ENCODE data around the gene FUCA1.
A peak's percentile ranks its signal among the peaks of the same experiment; 100 is the strongest.

FUCA1 gene

DNA sequence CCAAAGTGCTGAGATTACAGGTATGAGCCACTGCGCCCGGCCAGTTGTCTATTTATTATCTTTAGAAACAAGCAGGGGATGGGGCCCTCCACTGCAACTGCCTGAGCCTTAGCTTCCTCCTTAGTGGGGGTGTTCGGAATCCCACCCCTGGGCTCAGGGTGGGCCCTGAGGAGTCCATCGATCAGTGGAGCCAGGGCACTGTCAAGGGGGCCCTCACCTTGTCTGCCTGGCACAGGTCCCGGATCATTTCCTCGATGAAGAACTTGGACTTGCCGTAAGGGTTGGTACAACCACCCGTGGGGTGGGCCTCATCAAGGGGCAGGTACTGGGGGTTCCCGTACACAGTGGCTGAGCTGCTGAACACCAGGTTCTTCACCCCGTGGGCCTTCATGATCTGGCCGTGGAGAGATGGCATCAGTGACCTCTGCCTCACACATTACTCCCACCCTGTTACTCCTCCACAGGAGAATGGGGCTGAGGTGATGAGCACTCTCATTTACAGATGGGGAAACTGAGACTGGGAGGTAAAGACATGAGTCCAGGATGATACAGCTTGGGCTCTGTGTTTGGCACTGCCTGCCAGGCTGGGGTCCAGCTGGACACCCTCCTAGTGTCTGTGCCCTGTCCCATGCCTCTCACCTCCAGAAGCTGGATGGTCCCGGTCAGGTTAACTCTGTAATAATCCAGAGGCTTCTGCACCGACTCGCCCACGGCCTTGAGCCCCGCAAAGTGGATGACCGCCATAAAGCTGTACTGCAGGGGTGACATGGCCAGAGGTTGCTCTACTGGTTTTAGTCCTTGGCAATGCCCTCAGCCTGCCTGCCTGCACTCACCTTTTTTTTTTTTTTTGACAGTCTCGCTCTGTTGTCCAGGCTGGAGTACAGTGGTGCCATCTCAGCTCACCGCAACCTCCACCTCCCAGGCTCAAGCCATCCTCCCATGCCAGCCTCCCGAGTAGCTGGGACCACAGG, 70.3 kb downstream of the FUCA1 start:
- Mint-ChIP-seq H3K9me3 (no peaks in the 10 kb centered on the region), H3K4me1 (ENCODE audit: low read depth) (peaks cover 28% of the 10 kb centered on the region), H3K36me3 (ENCODE audit: low read depth) (peaks cover 70% of the 10 kb centered on the region), H3K27ac (peak overlapping the region; percentile 70), H3K27me3 (no peaks in the 10 kb centered on the region), H3K4me3 (no peak overlapping the region)
- no peak for DNase-seq

DNA sequence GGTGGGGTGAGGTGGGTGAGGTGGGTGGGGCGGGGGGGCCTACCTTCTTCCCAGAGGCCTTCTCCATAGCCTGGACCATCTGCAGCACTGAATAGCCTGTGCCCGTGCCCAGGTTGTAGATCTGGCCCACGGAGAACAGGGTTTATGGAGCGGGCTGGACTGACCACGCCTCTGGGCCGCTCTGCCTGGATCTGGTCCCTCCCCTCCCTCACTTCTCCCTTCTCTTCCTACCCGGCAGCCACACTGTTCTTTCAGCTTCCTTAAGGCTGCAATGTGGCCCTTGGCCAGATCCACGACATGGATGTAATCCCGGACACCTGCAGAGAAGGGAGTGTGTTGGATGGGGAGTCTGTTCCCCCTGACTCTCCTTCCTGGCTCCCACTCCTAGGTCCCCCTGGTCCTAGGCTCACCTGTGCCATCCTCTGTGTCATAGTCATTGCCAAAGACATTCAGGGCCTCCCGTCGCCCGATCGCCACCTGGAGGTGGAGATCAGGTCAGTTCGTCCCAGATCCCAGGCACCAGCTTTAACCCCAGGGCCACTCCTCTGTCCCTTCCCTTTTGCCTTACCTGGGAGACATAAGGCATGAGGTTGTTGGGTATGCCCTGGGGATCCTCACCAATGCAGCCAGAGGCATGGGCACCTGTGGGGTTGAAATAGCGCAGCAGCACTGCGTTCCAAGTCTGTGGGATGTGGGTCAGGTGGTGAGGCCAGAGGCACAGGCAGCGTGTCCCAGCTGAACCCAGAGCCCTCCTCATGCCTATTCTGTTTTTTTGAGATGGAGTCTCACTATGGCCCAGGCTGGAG, 71.4 kb downstream of the FUCA1 start:
- no peak for DNase-seq
- no peaks in the 10 kb centered on the region for H3K27me3 Mint-ChIP-seq
- peaks cover 31% of the 10 kb centered on the region for H3K4me1 Mint-ChIP-seq (ENCODE audit: low read depth)
- H3K4me3 Mint-ChIP-seq, result no peak overlapping the region
- H3K9me3 Mint-ChIP-seq, result no peaks in the 10 kb centered on the region
- peak overlapping the region; percentile 70 for H3K27ac Mint-ChIP-seq
- H3K36me3 Mint-ChIP-seq (ENCODE audit: low read depth), result peaks cover 72% of the 10 kb centered on the region

DNA sequence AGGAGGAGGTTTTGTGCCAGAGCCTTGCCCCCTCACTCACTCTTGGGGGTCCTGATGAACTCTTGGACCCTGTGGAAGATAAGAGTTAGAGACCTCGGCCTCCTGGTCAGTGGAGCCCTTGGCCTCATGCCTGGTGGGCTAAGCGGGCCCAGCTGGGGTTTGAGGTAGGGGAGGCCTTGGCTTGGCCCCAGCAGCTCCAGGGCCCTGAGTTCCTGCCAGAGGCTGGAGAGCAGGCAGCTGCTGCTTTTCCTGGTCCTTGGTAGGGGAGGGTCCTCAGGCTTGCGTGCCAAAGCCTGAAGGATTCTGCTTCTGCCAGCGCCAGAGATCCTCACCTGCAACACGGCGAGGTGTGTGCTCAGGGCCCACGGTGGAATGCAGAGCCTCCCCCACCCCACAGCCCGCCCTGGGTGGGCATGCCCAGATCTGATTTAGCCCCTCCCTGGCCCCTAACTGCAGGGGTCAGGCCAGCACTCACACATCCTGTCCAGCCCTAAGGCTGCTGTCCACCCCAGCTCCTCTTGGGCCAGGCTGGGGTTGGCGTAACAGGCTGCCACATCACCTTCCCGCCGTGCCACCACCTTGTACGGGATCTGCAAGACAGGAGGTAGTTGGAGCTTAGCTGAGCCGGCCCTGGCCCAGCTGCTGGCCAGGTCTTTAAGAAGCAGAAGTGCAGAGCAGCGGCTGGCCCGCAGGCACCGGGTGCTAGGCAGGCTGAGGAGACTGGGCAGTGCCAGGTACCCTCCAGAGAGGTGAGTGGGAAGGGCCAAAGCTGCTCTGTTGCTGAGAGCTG, 72.2 kb downstream of the FUCA1 start:
- Mint-ChIP-seq H3K27ac (peak overlapping the region; percentile 82), H3K4me3 (no peak overlapping the region), H3K9me3 (no peaks in the 10 kb centered on the region), H3K4me1 (ENCODE audit: low read depth) (peaks cover 31% of the 10 kb centered on the region), H3K27me3 (no peaks in the 10 kb centered on the region), H3K36me3 (ENCODE audit: low read depth) (peaks cover 77% of the 10 kb centered on the region)
- DNase-seq, result no peak

All from activated T-cell treated with anti-CD3 and anti-CD28 coated beads, Interleukin-2, amount 50 U/mL, for 24 hours (primary cell).